GM18520 (cell line): ENCODE measurements around the gene LAMC1.

Source experiments
- ATAC-seq: cut with Tn5 transposase; IDR thresholded peaks from one replicate; pipeline ENCODE4 v1.9.1; 2021; ENCODE audit not compliant: unreplicated experiment

The LAMC1 gene

DNA sequence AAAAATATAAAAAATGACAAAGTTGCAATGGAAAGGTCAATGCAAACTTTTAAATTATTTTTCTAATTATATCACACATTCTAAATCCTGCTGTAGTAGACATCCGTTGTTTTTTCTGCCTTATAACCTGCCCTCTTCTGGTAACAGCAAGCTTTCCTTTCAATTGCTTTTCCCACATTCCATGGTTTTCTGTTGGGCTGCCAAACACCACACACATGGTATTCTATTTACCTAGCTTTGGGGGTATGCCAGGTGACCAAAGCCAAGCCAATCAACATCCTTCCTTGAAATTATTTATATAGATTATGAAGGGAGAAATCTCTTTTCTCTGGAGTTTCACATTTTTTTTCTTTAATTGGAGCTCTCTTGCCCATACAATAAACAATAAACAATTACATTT, 3.4 kb upstream of the LAMC1 start:
- ATAC-seq = no peak

DNA sequence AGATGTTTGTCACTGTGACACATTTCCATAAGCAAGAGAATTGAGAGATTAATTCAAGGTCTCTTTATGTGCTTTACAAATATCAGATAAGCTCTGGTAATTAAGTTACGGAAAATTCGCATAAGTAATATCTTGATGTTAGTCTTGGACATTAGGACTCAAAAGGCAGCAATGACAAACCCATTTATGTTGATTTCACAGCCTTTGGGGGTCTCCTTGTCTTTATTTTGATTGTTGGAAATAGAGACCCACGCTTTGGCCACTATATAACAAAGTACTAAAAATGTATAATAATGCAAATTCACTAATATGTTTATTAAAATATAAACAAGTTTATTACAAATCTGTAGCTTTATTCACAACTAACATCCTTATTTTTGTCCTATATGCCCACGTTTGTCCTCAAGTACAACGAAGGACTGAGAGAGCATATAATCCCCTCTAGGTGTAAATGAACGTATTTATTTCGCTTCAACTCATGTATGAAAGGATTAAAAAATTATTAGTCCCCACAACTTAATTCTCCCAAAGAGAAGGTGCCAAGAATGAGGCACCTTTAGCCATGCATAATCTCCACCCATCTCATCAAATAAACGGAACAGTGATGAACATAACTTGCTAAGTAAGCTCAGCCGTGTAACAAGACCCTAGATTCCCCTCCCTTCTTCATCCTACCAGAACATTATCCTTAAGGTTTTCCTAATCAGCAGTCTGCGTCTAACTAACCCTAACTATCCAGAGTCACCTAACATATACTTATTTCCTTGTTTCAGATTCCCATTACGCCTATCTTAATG, 1.6 kb upstream of the LAMC1 start:
- no peak for ATAC-seq

DNA sequence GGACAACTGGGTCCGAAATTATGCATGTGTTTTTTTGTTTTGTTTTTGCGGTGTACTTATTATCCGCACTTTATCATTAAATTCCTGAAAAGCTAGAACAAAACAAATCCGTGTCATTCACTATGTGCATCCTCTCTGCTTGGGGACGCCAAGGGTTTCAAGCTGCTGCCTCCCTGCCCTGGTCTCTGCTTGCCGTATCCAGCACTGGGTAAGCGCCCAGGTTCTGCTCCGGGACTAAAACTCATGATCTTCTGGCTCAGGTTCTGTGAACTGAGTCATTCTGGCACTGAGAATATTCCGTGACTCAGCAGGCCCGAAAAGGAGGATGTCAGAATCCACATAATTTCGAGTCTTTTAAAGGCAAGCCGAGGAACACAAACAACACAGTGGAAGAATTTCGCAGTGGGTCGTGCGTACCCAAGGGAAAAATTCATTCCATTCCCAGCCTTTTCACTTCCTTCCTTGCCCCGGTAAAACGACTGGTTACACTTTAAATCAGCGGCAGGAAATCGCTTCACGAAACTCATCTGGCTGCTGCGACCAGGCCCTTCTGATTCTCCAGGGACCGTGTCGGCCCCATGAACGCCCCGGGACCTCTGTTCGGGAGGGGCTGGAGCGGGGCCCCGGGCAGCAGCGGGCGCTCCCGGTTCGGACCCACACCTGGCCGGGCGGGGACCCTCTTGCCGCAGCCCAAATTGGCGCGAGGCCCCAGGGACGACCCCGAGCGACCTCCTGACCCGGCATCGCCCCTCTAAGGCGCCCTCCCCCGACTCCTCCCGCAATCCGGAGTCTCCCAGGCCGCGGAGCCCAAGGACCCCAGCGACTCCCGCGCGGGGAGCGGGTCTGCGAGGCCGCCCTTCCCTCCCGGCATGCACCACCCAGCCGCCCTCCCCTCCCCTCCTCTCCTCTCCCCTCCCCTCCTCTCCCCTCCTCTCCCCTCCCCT, 746 bp upstream of the LAMC1 start:
- ATAC-seq = no peak

GRCh38 chr1:183023601-183024316, 539 bp downstream of the LAMC1 start:
- peak; percentile 52 for ATAC-seq

- ATAC-seq = no peak
Observed at GRCh38 chr1:183024317-183025009, 1.2 kb downstream of the LAMC1 start.

GRCh38 chr1:183025010-183025337, 1.8 kb downstream of the LAMC1 start:
- no peak for ATAC-seq

DNA sequence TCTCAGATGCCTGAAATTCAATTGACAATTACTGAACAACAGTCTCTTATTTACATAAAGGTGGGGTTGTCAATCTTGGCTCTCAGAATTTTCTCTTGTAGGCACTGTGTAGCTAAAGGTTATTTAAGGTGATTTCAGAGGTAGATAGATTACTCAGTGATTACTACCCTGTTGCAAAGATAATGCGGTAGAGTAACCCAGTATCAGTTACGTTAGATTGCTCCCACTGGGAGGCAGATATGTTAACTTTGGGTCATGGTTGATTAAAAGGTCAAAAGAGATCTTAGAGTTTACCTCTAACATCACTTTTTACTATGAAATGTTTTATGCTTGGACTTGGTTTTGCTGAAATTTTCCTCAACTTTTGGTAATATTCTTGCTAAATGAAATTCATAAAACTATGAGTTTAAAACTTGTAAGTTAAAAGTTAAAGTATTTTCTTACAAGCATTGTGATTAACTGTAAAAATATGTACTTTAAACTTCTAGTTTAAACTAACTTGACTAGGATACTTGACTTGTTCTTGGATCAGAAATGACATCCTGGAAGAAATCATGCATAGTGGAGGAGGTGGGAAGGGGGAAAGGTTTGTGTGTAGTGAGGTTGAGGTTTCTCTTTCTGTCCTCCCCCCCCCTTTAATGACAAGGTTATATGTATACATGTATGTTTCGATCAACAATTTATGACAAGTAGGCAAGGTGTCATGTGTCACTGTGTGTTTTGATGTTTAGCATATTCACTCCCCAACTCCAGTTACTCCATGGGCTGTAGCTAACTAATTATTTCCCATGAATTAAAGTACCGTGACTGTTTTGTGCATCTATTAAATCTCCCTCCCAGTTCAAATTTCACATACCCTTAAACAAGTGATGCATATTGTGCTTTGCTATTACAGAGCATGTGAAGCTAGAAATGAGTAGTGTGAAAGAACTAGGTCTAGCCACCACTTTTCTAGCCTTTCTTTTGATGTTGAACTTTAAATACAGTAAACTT, 2.9 kb downstream of the LAMC1 start:
- no peak for ATAC-seq

GRCh38 chr1:183027031-183027430, 3.8 kb downstream of the LAMC1 start:
- ATAC-seq = no peak

- no peak for ATAC-seq
Observed at GRCh38 chr1:183027791-183028190, 4.6 kb downstream of the LAMC1 start.

- no peak for ATAC-seq
Observed at GRCh38 chr1:183029591-183030000, 6.4 kb downstream of the LAMC1 start.

- ATAC-seq = no peak
Observed at GRCh38 chr1:183030053-183030452, 6.8 kb downstream of the LAMC1 start.

- no peak for ATAC-seq
Observed at GRCh38 chr1:183032122-183032921, 9.1 kb downstream of the LAMC1 start.

DNA sequence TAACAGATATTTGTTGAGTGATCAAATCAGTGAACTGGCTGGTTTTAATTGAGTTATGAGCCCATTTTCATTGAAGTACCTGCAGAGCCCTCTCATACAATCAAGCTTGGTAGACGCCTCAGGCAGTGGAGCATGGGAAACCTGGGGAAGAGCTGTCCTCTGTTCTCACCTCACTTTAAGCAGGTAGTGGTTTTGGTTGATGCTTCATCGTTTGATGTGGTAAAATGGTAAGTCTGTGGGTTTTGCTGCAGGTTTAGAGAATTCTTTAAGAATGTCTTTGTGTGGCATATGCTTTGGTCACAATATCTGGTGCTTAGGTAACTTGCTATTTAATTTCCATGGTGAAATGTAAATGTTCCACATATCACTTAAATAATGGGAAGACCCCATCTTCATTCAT, 10.0 kb downstream of the LAMC1 start:
- no peak for ATAC-seq

DNA sequence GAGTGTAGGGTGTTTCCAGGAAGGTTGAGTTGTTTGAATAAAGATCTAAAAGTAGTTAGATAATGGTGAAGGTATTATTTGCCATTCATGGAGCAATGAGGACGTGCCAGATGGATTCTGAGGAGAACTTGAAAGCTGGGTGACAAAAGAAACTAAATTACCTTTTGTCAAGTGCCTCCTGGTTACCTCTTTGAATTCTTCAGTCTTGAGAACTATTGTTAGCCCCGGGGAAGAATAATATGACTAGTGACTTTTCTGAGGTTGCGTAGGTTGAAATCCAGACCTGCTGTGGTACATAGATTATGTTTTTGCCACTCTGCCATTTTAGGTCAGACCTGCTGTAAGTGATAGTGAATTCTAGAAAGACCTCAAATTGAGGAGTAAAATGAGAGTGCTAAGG, 11.5 kb downstream of the LAMC1 start:
- no peak for ATAC-seq

DNA sequence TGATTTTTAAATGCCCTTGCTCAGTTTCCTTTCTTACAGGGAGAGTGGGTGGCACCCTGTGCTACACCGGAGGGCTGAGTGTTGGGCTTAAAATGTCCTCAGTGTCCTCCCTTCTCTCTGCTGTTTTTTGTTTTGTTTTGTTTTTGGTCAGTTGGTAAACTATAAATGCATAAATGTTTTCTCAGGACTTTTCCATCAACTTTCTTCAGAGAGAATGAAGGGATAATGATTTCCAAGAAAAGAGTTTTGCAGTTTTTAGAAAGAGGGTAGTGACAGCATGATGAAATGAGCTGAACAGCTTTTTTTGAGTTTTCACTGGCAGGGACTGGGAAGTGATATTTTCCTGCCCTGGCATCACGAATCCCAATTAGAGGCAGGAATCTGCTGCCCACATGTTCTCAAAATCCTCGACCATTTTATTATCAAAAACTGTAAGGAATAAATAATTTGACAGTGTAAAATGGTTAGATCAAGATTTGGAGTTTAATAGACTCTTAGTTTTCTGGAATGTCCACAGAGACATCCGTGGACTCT, 15.2 kb downstream of the LAMC1 start:
- ATAC-seq = no peak

DNA sequence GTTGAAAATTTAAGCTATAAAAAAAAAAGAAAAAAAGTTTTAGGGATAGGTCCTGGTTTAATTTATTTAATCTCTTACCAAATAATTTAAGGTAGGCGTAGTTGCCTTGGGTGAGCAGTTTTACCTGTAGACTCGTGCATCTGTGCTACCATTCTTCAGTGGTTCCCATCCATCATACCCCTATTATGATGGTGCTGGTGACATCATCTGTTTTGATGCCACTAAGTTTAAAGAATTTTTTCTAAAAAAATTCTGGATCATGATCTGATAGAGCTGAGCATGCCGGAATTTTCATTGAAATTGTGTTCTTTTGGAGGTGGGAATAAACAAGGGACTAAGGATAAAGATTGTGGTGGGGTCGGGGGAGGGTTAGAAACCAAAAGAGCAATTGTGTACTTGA, 15.7 kb downstream of the LAMC1 start:
- ATAC-seq = no peak

DNA sequence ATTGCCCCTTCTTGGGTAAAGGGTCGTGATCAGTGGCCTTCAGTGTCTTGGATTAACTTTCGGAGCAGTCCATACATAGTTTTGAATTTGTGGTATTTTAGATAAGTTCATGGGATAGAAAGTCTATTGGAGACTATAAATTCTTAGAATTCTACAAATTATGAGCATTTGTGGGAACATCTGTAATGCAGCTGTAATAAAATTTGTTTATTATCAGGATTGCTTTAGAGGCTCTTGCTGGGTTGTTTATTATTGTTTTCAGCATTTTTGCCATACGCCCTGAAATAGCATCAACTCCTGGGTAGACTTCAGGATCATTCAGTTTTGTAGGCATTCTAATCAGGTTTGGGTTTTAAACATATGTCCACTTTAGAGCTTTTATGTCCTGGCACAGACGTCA, 16.1 kb downstream of the LAMC1 start:
- no peak for ATAC-seq

- ATAC-seq = no peak
Observed at GRCh38 chr1:183039985-183040447, 16.8 kb downstream of the LAMC1 start.

DNA sequence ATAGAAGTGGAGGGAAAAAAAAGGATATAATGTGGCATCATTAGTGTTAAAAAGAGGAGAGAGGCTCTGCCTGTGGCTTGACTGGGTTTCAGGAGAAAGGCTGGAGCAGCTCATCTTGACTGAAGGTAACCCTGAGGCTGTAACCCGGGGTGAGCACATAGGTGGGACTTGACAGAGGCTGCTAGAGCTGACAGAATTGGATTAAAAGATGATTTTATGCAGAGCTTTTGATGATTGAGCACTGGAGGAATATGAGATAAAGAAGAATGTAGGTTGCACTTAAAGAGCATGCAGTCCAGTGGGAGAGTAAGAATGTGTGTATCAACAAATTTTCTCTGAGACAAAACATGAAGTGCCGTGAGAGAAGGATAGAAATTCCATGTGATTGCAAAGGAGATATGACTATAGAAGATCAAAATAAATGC, 17.3 kb downstream of the LAMC1 start:
- ATAC-seq = no peak
